HEK293 (cell line): ENCODE results near the gene SMOC1.
A peak's percentile ranks its signal among the peaks of the same experiment; 100 is the strongest.

ENCODE experiments used
- CTCF ChIA-PET: fragments of 350-600 bp; formaldehyde crosslinking; extraction: SDS; loops from one replicate; lab custom pipeline; 2021; ENCODE audit warnings: antibody characterized with exemption; lab: Yijun Ruan, JAX
- POLR2A ChIA-PET: fragments of 300-600 bp; formaldehyde crosslinking; extraction: SDS; loops from one replicate; lab custom pipeline; 2020; ENCODE audit warnings: antibody characterized with exemption, inconsistent platforms; lab: Yijun Ruan, JAX
- H3K27ac ChIP-seq: fragments of 200-500 bp; sonication (Bioruptor generic); 2 replicates; pipeline ENCODE4 v1.5.1; 2014; ENCODE audit warnings: low read depth, low read length, control low read depth, inconsistent platforms; ENCODE audit errors: extremely low read depth
- H3K36me3 ChIP-seq, 2 experiments: fragments of 200-500 bp in 1 of 2; sonication (Bioruptor generic) in 1 of 2; 1 replicate in 1 of 2; 2 replicates in 1 of 2; pipeline ENCODE4 v1.5.1; 2014 to 2017; ENCODE audit warnings: inconsistent platforms in 2 of 2, low read length in 2 of 2; ENCODE audit not compliant: control insufficient read depth in 2 of 2, insufficient read depth in 1 of 2
- H3K4me1 ChIP-seq: fragments of 200-500 bp; sonication (Bioruptor generic); 2 replicates; pipeline ENCODE4 v1.5.1; 2014; ENCODE audit warnings: mild to moderate bottlenecking, low read length, inconsistent platforms; ENCODE audit not compliant: control insufficient read depth, insufficient read depth
- H3K4me3 ChIP-seq: 2 replicates; pipeline ENCODE4 v1.5.1; 2011; ENCODE audit warnings: low read depth, mild to moderate bottlenecking, control low read depth, low read length, moderate library complexity
- H3K9me3 ChIP-seq: fragments of 200-500 bp; sonication (Bioruptor generic); 2 replicates; pipeline ENCODE4 v1.5.1; 2014; ENCODE audit warnings: low read depth, low read length, inconsistent platforms; ENCODE audit not compliant: control insufficient read depth, insufficient read depth
- KLF1 ChIP-seq: fragments of 450-650 bp; formaldehyde crosslinking; IDR thresholded peaks from 2 replicates; pipeline ENCODE4 v1.5.1; 2016; ENCODE audit warnings: missing biosample characterization, missing genetic modification characterization
- SCRT2 ChIP-seq: fragments of 450-650 bp; formaldehyde crosslinking; IDR thresholded peaks from 2 replicates; pipeline ENCODE4 v1.5.1; 2016; ENCODE audit warnings: missing biosample characterization, missing genetic modification characterization
- SETDB1 ChIP-seq: IDR thresholded peaks from one replicate; pipeline ENCODE4 v1.6.1; 2017; ENCODE audit warnings: mild to moderate bottlenecking, low read length, moderate library complexity, mixed read lengths; ENCODE audit not compliant: insufficient read length
- ZBTB17 ChIP-seq: fragments of 450-650 bp; formaldehyde crosslinking; IDR thresholded peaks from 2 replicates; pipeline ENCODE4 v1.5.1; 2016; ENCODE audit warnings: missing biosample characterization, missing genetic modification characterization
- ZIC2 ChIP-seq: fragments of 450-650 bp; formaldehyde crosslinking; IDR thresholded peaks from 2 replicates; pipeline ENCODE4 v1.5.1; 2016; ENCODE audit warnings: missing biosample characterization, missing genetic modification characterization
- ZNF146 ChIP-seq: fragments of 450-650 bp; formaldehyde crosslinking; IDR thresholded peaks from 2 replicates; pipeline ENCODE4 v1.5.1; 2016; ENCODE audit warnings: missing biosample characterization, missing genetic modification characterization
- ZNF175 ChIP-seq: fragments of 450-650 bp; formaldehyde crosslinking; IDR thresholded peaks from 2 replicates; pipeline ENCODE4 v1.5.1; 2016; ENCODE audit warnings: missing biosample characterization, missing genetic modification characterization
- ZNF404 ChIP-seq: fragments of 450-650 bp; formaldehyde crosslinking; IDR thresholded peaks from 2 replicates; pipeline ENCODE4 v1.5.1; 2017; ENCODE audit warnings: missing biosample characterization, missing genetic modification characterization
- ZNF623 ChIP-seq: fragments of 450-650 bp; formaldehyde crosslinking; IDR thresholded peaks from 2 replicates; pipeline ENCODE4 v1.5.1; 2016; ENCODE audit warnings: missing biosample characterization, missing genetic modification characterization
- ZNF654 ChIP-seq: fragments of 450-650 bp; formaldehyde crosslinking; IDR thresholded peaks from 2 replicates; pipeline ENCODE4 v1.5.1; 2016; ENCODE audit warnings: low read depth, missing biosample characterization, missing genetic modification characterization
- ZNF660 ChIP-seq: fragments of 450-650 bp; IDR thresholded peaks from 2 replicates; pipeline ENCODE4 v1.5.1; 2018; ENCODE audit warnings: missing biosample characterization, mild to moderate bottlenecking, missing genetic modification characterization
- ZNF670 ChIP-seq: fragments of 450-650 bp; formaldehyde crosslinking; IDR thresholded peaks from 2 replicates; pipeline ENCODE4 v1.5.1; 2016; ENCODE audit warnings: missing biosample characterization, missing genetic modification characterization, low read depth
- ZNF707 ChIP-seq: fragments of 450-650 bp; formaldehyde crosslinking; IDR thresholded peaks from 2 replicates; pipeline ENCODE4 v1.5.1; 2016; ENCODE audit warnings: missing biosample characterization, missing genetic modification characterization
- ZXDB ChIP-seq: fragments of 450-650 bp; formaldehyde crosslinking; IDR thresholded peaks from 2 replicates; pipeline ENCODE4 v1.5.1; 2016; ENCODE audit warnings: missing biosample characterization, missing genetic modification characterization
- TF ChIP-seq, protein P1 (sequence below): fragments of 450-650 bp; formaldehyde crosslinking; IDR thresholded peaks from 2 replicates; pipeline ENCODE4 v1.5.1; 2016; ENCODE audit warnings: missing biosample characterization, missing genetic modification characterization
- TF ChIP-seq, protein P2 (sequence below): fragments of 450-650 bp; formaldehyde crosslinking; IDR thresholded peaks from 2 replicates; pipeline ENCODE4; 2016; ENCODE audit warnings: missing biosample characterization, missing genetic modification characterization
- TF ChIP-seq, protein P3 (sequence below): fragments of 450-650 bp; formaldehyde crosslinking; IDR thresholded peaks from 2 replicates; pipeline ENCODE4 v1.5.1; 2016; ENCODE audit warnings: missing biosample characterization, missing genetic modification characterization
- TF ChIP-seq, protein P4 (sequence below): fragments of 450-650 bp; formaldehyde crosslinking; IDR thresholded peaks from 2 replicates; pipeline ENCODE4 v1.5.1; 2016; ENCODE audit warnings: missing biosample characterization, missing genetic modification characterization
- TF ChIP-seq, protein P5 (sequence below): fragments of 450-650 bp; formaldehyde crosslinking; IDR thresholded peaks from 2 replicates; pipeline ENCODE4 v1.5.1; 2017; ENCODE audit warnings: missing biosample characterization, missing genetic modification characterization
- TF ChIP-seq, protein P6 (sequence below): fragments of 450-650 bp; formaldehyde crosslinking; IDR thresholded peaks from 2 replicates; pipeline ENCODE4 v1.5.1; 2016; ENCODE audit warnings: missing biosample characterization, missing genetic modification characterization
- TF ChIP-seq, protein P7 (sequence below): fragments of 450-650 bp; formaldehyde crosslinking; IDR thresholded peaks from 2 replicates; pipeline ENCODE4 v1.5.1; 2016; ENCODE audit warnings: missing biosample characterization, missing genetic modification characterization

The SMOC1 gene

DNA sequence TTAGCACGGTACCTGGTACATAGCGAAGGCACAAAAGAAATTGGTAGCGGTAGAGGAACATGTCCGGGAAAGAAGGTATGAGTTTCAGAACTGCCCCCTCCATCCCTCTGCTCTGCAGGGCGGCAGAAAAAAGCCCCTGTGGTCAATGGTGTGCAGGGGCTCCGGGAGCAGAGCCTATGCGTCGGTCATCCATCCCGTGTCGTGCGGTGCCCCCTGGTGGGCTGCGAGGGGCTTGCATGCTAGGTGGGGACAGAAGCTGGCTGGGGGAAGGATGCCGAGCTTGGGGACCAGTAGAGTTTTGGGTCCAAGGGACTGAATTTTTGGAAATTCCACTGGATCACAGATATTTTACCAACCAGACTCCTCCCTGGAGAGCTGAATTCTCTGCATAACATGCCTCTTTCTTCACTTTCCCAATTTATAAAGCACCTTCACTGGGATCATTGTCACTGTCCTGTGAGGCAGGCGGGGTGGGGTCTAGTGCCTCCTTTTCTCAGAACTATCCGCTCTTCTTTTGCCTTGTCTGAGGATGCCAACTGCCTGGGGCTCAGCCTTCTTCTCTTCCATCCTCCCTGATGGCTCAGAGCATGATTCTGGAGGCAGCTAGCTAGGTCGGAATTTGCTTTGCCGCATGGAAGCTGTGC, 148.7 kb downstream of the SMOC1 start:
- TF ChIP-seq ZNF146, result no peak
- TF ChIP-seq, protein P1, sequence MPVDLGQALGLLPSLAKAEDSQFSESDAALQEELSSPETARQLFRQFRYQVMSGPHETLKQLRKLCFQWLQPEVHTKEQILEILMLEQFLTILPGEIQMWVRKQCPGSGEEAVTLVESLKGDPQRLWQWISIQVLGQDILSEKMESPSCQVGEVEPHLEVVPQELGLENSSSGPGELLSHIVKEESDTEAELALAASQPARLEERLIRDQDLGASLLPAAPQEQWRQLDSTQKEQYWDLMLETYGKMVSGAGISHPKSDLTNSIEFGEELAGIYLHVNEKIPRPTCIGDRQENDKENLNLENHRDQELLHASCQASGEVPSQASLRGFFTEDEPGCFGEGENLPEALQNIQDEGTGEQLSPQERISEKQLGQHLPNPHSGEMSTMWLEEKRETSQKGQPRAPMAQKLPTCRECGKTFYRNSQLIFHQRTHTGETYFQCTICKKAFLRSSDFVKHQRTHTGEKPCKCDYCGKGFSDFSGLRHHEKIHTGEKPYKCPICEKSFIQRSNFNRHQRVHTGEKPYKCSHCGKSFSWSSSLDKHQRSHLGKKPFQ (tag by site-specific recombination), result no peak
- no peak for TF ChIP-seq SETDB1
- peak; percentile 49; the same call in 1 of the 2 replicates for TF ChIP-seq ZXDB (tag by site-specific recombination)
- TF ChIP-seq, protein P2, sequence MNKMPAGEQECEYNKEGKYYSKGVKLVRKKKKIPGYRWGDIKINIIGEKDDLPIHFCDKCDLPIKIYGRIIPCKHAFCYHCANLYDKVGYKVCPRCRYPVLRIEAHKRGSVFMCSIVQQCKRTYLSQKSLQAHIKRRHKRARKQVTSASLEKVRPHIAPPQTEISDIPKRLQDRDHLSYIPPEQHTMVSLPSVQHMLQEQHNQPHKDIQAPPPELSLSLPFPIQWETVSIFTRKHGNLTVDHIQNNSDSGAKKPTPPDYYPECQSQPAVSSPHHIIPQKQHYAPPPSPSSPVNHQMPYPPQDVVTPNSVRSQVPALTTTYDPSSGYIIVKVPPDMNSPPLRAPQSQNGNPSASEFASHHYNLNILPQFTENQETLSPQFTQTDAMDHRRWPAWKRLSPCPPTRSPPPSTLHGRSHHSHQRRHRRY (tag by site-specific recombination), result no peak
- TF ChIP-seq ZBTB17 (tag by site-specific recombination), result no peak
- TF ChIP-seq, protein P3, sequence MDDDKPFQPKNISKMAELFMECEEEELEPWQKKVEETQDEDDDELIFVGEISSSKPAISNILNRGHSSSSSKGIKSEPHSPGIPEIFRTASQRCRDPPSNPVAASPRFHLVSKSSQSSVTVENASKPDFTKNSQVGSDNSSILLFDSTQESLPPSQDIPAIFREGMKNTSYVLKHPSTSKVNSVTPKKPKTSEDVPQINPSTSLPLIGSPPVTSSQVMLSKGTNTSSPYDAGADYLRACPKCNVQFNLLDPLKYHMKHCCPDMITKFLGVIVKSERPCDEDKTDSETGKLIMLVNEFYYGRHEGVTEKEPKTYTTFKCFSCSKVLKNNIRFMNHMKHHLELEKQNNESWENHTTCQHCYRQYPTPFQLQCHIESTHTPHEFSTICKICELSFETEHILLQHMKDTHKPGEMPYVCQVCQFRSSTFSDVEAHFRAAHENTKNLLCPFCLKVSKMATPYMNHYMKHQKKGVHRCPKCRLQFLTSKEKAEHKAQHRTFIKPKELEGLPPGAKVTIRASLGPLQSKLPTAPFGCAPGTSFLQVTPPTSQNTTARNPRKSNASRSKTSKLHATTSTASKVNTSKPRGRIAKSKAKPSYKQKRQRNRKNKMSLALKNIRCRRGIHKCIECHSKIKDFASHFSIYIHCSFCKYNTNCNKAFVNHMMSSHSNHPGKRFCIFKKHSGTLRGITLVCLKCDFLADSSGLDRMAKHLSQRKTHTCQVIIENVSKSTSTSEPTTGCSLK (tag by site-specific recombination), result no peak
- TF ChIP-seq ZNF175 (tag by site-specific recombination), result no peak
- TF ChIP-seq ZNF654, result peak; percentile 60
- peak; percentile 20; the same call in 1 of the 2 replicates for TF ChIP-seq ZIC2
- no peak for TF ChIP-seq SCRT2 (tag by site-specific recombination)
- TF ChIP-seq, protein P4, sequence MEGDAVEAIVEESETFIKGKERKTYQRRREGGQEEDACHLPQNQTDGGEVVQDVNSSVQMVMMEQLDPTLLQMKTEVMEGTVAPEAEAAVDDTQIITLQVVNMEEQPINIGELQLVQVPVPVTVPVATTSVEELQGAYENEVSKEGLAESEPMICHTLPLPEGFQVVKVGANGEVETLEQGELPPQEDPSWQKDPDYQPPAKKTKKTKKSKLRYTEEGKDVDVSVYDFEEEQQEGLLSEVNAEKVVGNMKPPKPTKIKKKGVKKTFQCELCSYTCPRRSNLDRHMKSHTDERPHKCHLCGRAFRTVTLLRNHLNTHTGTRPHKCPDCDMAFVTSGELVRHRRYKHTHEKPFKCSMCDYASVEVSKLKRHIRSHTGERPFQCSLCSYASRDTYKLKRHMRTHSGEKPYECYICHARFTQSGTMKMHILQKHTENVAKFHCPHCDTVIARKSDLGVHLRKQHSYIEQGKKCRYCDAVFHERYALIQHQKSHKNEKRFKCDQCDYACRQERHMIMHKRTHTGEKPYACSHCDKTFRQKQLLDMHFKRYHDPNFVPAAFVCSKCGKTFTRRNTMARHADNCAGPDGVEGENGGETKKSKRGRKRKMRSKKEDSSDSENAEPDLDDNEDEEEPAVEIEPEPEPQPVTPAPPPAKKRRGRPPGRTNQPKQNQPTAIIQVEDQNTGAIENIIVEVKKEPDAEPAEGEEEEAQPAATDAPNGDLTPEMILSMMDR, result peak; percentile 75; the same call in 1 of the 2 replicates
- POLR2A ChIA-PET, result interaction anchor here (1.2 kb wide), 1 partner anchor 149 kb away, joined by 6 read pairs; the partner anchor contains the start of gene SMOC1
- CTCF ChIA-PET, result interaction anchor here (0.6 to 4.5 kb wide), 46 partner anchors 8 to 492 kb away, joined by 3 to 117 read pairs (median 5); partner anchors contain the start of gene SMOC1
- Histone ChIP-seq H3K4me3 (no peak overlapping the region), H3K9me3 (no peaks in the 10 kb centered on the region), H3K36me3 (peaks cover 6 to 71% of the 10 kb centered on the region in 2 experiments; a peak in 1 of 3 replicates), H3K4me1 (no peaks in the 10 kb centered on the region), H3K27ac (no peak overlapping the region)

DNA sequence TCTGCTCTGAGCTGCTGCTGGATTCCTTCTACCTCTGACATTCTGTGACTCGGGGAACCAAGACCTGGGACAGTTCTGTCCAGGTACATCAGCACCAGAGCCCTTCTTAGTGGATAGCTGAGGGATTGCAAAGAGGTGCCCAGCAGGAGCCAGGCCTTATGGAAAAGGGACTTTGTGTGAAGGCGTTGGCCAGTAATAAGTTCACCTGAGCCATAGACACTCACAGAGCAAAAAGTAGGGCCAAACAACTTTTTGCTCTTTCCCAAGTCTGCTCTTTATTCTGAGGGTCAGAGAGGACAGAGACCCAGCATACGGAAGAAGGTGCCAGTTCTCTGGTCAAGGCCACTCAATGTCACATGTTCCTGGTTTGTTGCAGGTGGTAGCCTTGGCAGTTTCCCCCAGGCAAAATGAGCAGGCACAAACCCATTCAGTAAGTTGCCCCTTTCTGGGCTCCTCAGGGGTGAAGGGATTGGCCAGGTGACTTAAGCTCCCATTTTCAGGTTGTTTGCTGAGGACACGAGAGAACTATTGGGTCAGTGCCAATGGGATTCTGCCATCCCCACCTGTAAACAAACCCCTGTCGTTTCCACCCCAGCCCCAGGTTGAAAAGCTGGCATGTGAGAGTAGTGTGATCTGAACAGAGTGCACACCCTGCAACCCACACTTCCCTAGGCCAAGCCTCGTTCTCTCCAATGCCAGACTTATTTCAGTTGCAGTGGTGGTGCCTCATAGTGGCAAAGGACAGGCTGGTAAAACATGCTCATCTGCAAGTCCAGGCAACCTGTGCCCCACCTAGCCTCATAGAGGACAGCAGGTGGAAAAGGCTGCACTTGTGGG, 150.3 kb downstream of the SMOC1 start:
- Histone ChIP-seq H3K9me3 (no peaks in the 10 kb centered on the region), H3K4me1 (no peaks in the 10 kb centered on the region), H3K27ac (no peak overlapping the region), H3K36me3 (peaks cover 5 to 56% of the 10 kb centered on the region in 2 experiments; a peak in 1 of 3 replicates), H3K4me3 (no peak overlapping the region)
- CTCF ChIA-PET, result interaction anchor here (0.9 to 4.5 kb wide), 10 partner anchors 15 to 213 kb away, joined by 3 to 117 read pairs (median 8); partner anchors contain the start of gene SMOC1
- POLR2A ChIA-PET, result interaction anchor here (0.6 kb wide), 1 partner anchor 150 kb away, joined by 3 read pairs; the partner anchor contains the start of gene SMOC1
- TF ChIP-seq ZNF404 (tag by site-specific recombination) (no peak), ZNF623 (tag by site-specific recombination) (no peak), KLF1 (tag by site-specific recombination) (no peak), ZNF660 (no peak), ZNF707 (tag by site-specific recombination) (no peak), ZNF670 (no peak)
- TF ChIP-seq, protein P5, sequence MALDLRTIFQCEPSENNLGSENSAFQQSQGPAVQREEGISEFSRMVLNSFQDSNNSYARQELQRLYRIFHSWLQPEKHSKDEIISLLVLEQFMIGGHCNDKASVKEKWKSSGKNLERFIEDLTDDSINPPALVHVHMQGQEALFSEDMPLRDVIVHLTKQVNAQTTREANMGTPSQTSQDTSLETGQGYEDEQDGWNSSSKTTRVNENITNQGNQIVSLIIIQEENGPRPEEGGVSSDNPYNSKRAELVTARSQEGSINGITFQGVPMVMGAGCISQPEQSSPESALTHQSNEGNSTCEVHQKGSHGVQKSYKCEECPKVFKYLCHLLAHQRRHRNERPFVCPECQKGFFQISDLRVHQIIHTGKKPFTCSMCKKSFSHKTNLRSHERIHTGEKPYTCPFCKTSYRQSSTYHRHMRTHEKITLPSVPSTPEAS (tag by site-specific recombination), result no peak
- TF ChIP-seq, protein P6, sequence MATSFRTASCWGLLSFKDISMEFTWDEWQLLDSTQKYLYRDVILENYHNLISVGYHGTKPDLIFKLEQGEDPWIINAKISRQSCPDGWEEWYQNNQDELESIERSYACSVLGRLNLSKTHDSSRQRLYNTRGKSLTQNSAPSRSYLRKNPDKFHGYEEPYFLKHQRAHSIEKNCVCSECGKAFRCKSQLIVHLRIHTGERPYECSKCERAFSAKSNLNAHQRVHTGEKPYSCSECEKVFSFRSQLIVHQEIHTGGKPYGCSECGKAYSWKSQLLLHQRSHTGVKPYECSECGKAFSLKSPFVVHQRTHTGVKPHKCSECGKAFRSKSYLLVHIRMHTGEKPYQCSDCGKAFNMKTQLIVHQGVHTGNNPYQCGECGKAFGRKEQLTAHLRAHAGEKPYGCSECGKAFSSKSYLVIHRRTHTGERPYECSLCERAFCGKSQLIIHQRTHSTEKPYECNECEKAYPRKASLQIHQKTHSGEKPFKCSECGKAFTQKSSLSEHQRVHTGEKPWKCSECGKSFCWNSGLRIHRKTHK (tag by site-specific recombination), result no peak
- TF ChIP-seq, protein P7, sequence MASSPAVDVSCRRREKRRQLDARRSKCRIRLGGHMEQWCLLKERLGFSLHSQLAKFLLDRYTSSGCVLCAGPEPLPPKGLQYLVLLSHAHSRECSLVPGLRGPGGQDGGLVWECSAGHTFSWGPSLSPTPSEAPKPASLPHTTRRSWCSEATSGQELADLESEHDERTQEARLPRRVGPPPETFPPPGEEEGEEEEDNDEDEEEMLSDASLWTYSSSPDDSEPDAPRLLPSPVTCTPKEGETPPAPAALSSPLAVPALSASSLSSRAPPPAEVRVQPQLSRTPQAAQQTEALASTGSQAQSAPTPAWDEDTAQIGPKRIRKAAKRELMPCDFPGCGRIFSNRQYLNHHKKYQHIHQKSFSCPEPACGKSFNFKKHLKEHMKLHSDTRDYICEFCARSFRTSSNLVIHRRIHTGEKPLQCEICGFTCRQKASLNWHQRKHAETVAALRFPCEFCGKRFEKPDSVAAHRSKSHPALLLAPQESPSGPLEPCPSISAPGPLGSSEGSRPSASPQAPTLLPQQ (tag by site-specific recombination), result no peak
